ENCODE results near the gene LYPD3. TPM values are rescaled to one million over a fixed set of nuclear protein-coding genes. Genes with fewer than 3 reads are reported as not detected.

The LYPD3 gene
- polyA plus RNA-seq, 1 donor (not counting 4 experiments of a cell fraction or from before 2014, with no cell fraction given) = 163 TPM

DNA sequence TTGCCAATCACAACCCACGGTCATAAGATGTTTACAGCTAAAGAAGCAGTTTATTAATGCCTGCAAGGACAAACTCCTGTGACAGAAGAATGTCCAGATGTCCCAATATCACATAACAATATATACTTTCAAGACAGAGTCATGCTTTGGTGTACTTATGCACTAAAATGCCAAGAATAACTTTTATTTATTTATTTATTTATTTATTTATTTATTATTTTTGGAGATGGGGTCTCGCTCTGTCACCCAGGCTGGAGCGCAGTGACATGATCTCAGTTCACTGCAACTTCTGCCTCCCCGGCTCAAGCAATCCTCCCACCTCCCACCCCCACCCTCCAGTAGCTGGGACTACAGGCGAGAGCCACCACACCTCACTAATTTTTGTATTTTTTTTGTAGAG is 41.6 kb downstream of the LYPD3 start:
- no peaks in the 10 kb centered on the region for H3K9me3 ChIP-seq (ENCODE audit: control insufficient read depth, low read depth, low read length)
- no peaks in the 10 kb centered on the region for H3K36me3 ChIP-seq (ENCODE audit: control insufficient read depth in 2 of 2, extremely low read depth in 1 of 2, insufficient read depth in 2 of 2, low read length in 2 of 2)
- no peak overlapping the region for H3K27ac ChIP-seq (ENCODE audit: control insufficient read depth, insufficient read depth, low read length)
- dilution Hi-C loops (cut with MboI; ENCODE audit: extremely low pct_ligation_motif_present, low sequenced_read_pairs) = no loop called here
- no peak for DNase-seq (ENCODE audit: low read depth, low spot score)
- H3K9ac ChIP-seq (ENCODE audit: control insufficient read depth, extremely low read depth, insufficient read depth, low read length) = no peak overlapping the region
- no peak overlapping the region for H3K4me2 ChIP-seq (ENCODE audit: control insufficient read depth, extremely low read depth, insufficient read depth, low read depth, low read length)
- H2AFZ ChIP-seq (ENCODE audit: control insufficient read depth, low read length) = no peak overlapping the region
- no peak overlapping the region for H3K4me3 ChIP-seq (ENCODE audit: control insufficient read depth in 2 of 3, extremely low read depth in 1 of 3, insufficient read depth in 2 of 3, low read depth in 1 of 3, low read length in 3 of 3)
- H3K4me1 ChIP-seq (ENCODE audit: control insufficient read depth, extremely low read depth, insufficient read depth, low read length) = no peaks in the 10 kb centered on the region
- no peaks in the 10 kb centered on the region for H3K9me1 ChIP-seq (ENCODE audit: control insufficient read depth, extremely low read depth, insufficient read depth, low read length)
- no peaks in the 10 kb centered on the region for H3K79me2 ChIP-seq (ENCODE audit: control insufficient read depth, insufficient read depth, low read length)
- H3K27me3 ChIP-seq (ENCODE audit: control insufficient read depth, extremely low read depth, insufficient read depth, low read length) = no peaks in the 10 kb centered on the region
- TF ChIP-seq EZH2 (IDR thresholded peaks at IDR 0.05; ENCODE audit: low read length) = no peak
- no peaks in the 10 kb centered on the region for H4K20me1 ChIP-seq (ENCODE audit: control insufficient read depth, extremely low read depth, insufficient read depth, low read length)
- no peak for FAIRE-seq

DNA sequence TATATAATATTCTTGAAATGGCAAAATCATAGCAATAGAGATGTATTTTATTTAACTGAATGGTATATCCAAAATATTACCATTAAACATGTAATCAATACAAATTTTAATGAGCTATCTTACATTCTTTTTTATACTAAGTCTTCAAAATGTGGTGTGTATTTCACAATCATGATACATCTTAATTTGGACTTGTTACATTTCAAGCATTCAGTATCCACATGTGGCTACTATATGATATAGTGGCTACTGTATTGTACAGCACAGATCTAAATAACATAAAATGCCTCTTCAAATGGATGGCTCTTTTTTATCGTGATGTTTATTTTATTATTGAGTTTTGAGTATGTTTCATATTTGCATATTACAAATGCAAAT is 42.7 kb downstream of the LYPD3 start:
- H3K4me3 ChIP-seq (ENCODE audit: control insufficient read depth in 2 of 3, extremely low read depth in 1 of 3, insufficient read depth in 2 of 3, low read depth in 1 of 3, low read length in 3 of 3) = no peak overlapping the region
- H4K20me1 ChIP-seq (ENCODE audit: control insufficient read depth, extremely low read depth, insufficient read depth, low read length) = no peaks in the 10 kb centered on the region
- DNase-seq (ENCODE audit: low read depth, low spot score) (no peak), FAIRE-seq (no peak)
- no peak overlapping the region for H2AFZ ChIP-seq (ENCODE audit: control insufficient read depth, low read length)
- H3K9me3 ChIP-seq (ENCODE audit: control insufficient read depth, low read depth, low read length) = no peaks in the 10 kb centered on the region
- TF ChIP-seq EZH2 (IDR thresholded peaks at IDR 0.05; ENCODE audit: low read length) (no peak), CTCF (optimal IDR thresholded peaks at IDR 0.05 in 1 of 3, IDR thresholded peaks at IDR 0.05 in 1 of 3, conservative IDR thresholded peaks at IDR 0.05 in 1 of 3; ENCODE audit: extremely low read depth in 1 of 3, insufficient read depth in 2 of 3, low read length in 3 of 3) (no peak)
- no peaks in the 10 kb centered on the region for H3K27me3 ChIP-seq (ENCODE audit: control insufficient read depth, extremely low read depth, insufficient read depth, low read length)
- dilution Hi-C loops (cut with MboI; ENCODE audit: extremely low pct_ligation_motif_present, low sequenced_read_pairs) = no loop called here
- no peaks in the 10 kb centered on the region for H3K36me3 ChIP-seq (ENCODE audit: control insufficient read depth in 2 of 2, extremely low read depth in 1 of 2, insufficient read depth in 2 of 2, low read length in 2 of 2)
- no peak overlapping the region for H3K9ac ChIP-seq (ENCODE audit: control insufficient read depth, extremely low read depth, insufficient read depth, low read length)
- no peaks in the 10 kb centered on the region for H3K79me2 ChIP-seq (ENCODE audit: control insufficient read depth, insufficient read depth, low read length)
- H3K27ac ChIP-seq (ENCODE audit: control insufficient read depth, insufficient read depth, low read length) = no peak overlapping the region
- no peaks in the 10 kb centered on the region for H3K4me1 ChIP-seq (ENCODE audit: control insufficient read depth, extremely low read depth, insufficient read depth, low read length)
- H3K4me2 ChIP-seq (ENCODE audit: control insufficient read depth, extremely low read depth, insufficient read depth, low read depth, low read length) = no peak overlapping the region
- no peaks in the 10 kb centered on the region for H3K9me1 ChIP-seq (ENCODE audit: control insufficient read depth, extremely low read depth, insufficient read depth, low read length)

DNA sequence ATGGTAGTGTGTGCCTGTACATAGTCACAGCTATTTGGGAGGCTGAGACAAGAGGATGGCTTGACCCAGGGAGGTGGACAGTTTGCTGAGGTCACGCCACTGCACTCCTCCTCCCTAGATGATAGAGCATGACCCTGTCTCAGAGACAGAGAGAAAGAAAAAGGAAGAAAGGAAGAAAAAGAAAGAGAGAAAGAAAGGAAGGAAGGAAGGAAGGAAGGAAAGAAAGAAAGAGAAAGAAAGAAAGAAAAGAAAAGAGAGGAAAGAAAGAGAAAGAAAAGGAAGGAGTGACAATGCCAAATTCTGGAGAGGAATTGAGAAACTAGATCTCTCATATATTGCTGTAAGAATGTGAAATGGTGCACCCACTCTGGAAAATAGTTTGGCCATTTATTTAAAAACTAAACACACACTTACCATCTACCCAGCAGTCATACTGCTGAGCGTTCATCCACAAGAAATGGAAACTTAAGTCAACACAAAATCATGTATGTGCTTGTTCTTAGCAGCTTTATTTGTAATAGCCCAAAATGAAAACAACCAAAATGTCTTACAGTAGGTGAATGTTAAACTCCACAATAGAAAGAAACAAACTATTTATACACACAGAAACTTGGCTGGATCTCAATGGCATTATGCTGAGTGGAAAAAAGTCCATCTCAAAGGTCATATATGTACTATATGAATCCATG is 43.3 kb downstream of the LYPD3 start:
- dilution Hi-C loops (cut with MboI; ENCODE audit: extremely low pct_ligation_motif_present, low sequenced_read_pairs) = no loop called here
- no peak overlapping the region for H3K4me3 ChIP-seq (ENCODE audit: control insufficient read depth in 2 of 3, extremely low read depth in 1 of 3, insufficient read depth in 2 of 3, low read depth in 1 of 3, low read length in 3 of 3)
- H4K20me1 ChIP-seq (ENCODE audit: control insufficient read depth, extremely low read depth, insufficient read depth, low read length) = no peaks in the 10 kb centered on the region
- H3K27me3 ChIP-seq (ENCODE audit: control insufficient read depth, extremely low read depth, insufficient read depth, low read length) = no peaks in the 10 kb centered on the region
- no peak overlapping the region for H3K4me2 ChIP-seq (ENCODE audit: control insufficient read depth, extremely low read depth, insufficient read depth, low read depth, low read length)
- H3K36me3 ChIP-seq (ENCODE audit: control insufficient read depth in 2 of 2, extremely low read depth in 1 of 2, insufficient read depth in 2 of 2, low read length in 2 of 2) = no peaks in the 10 kb centered on the region
- H3K27ac ChIP-seq (ENCODE audit: control insufficient read depth, insufficient read depth, low read length) = no peak overlapping the region
- H2AFZ ChIP-seq (ENCODE audit: control insufficient read depth, low read length) = peak overlapping the region; percentile 63
- no peak overlapping the region for H3K9ac ChIP-seq (ENCODE audit: control insufficient read depth, extremely low read depth, insufficient read depth, low read length)
- no peaks in the 10 kb centered on the region for H3K79me2 ChIP-seq (ENCODE audit: control insufficient read depth, insufficient read depth, low read length)
- H3K9me1 ChIP-seq (ENCODE audit: control insufficient read depth, extremely low read depth, insufficient read depth, low read length) = no peaks in the 10 kb centered on the region
- DNase-seq (ENCODE audit: low read depth, low spot score) = no peak
- no peaks in the 10 kb centered on the region for H3K9me3 ChIP-seq (ENCODE audit: control insufficient read depth, low read depth, low read length)
- TF ChIP-seq CTCF (optimal IDR thresholded peaks at IDR 0.05 in 1 of 3, IDR thresholded peaks at IDR 0.05 in 1 of 3, conservative IDR thresholded peaks at IDR 0.05 in 1 of 3; ENCODE audit: extremely low read depth in 1 of 3, insufficient read depth in 2 of 3, low read length in 3 of 3) = no peak
- no peak for TF ChIP-seq EZH2 (IDR thresholded peaks at IDR 0.05; ENCODE audit: low read length)
- peak; percentile 51 for FAIRE-seq
- no peaks in the 10 kb centered on the region for H3K4me1 ChIP-seq (ENCODE audit: control insufficient read depth, extremely low read depth, insufficient read depth, low read length)

Data from keratinocyte (primary cell).